ENCODE measurements around the gene FAM50A.

FAM50A gene

GRCh38 chrX:154452823-154453222, 8.9 kb downstream of the FAM50A start:
- Histone ChIP-seq H3K27ac (ENCODE audit: extremely low read depth, low read depth, low read length) (no peak overlapping the region), H3K9me3 (ENCODE audit: control insufficient read depth, insufficient read depth, low read depth, low read length) (no peaks in the 10 kb centered on the region), H3K4me3 (ENCODE audit: low read depth, low read length) (no peak overlapping the region), H3K4me1 (ENCODE audit: control insufficient read depth, insufficient read depth, low read length) (no peaks in the 10 kb centered on the region), H3K36me3 (ENCODE audit: control insufficient read depth in 2 of 2, insufficient read depth in 1 of 2, low read length in 2 of 2) (peaks cover 3 to 50% of the 10 kb centered on the region in 2 experiments; a peak in 2 of 3 replicates)
- TF ChIP-seq TCF7L2 (IDR thresholded peaks at IDR 0.05; ENCODE audit: borderline replicate concordance, low read depth, low read length) = no peak
- TF ChIP-seq ZSCAN16 (tag by site-specific recombination; IDR thresholded peaks at IDR 0.05) = no peak
- no peak for TF ChIP-seq ZNF596 (tag by site-specific recombination; IDR thresholded peaks at IDR 0.05)
- TF ChIP-seq HOXD13 (CRISPR knock-in tag; IDR thresholded peaks at IDR 0.05; ENCODE audit: borderline replicate concordance) = no peak
- no peak for TF ChIP-seq ZNF610 (tag by site-specific recombination; IDR thresholded peaks at IDR 0.05; ENCODE audit: borderline replicate concordance)
- TF ChIP-seq ZNF704 (tag by site-specific recombination; IDR thresholded peaks at IDR 0.05) = no peak
- TF ChIP-seq ZBTB11 (tag by site-specific recombination; conservative IDR thresholded peaks at IDR 0.05; ENCODE audit: low read depth) = no peak
- CTCF ChIA-PET = no interaction called here
- POLR2A ChIA-PET = interaction anchor here (0.8 kb wide), 1 partner anchor 38 kb away, joined by 4 read pairs; the partner anchor contains the start of gene SLC10A3

- Histone ChIP-seq H3K4me3 (ENCODE audit: low read depth, low read length) (peak overlapping the region; percentile 41), H3K9me3 (ENCODE audit: control insufficient read depth, insufficient read depth, low read depth, low read length) (no peaks in the 10 kb centered on the region), H3K36me3 (ENCODE audit: control insufficient read depth in 2 of 2, insufficient read depth in 1 of 2, low read length in 2 of 2) (peaks cover 0 to 33% of the 10 kb centered on the region in 2 experiments; a peak in 2 of 3 replicates), H3K27ac (ENCODE audit: extremely low read depth, low read depth, low read length) (peak overlapping the region; percentile 75), H3K4me1 (ENCODE audit: control insufficient read depth, insufficient read depth, low read length) (no peaks in the 10 kb centered on the region)
- ChIA-PET POLR2A (interaction anchor here (1.0 to 2.8 kb wide), 7 partner anchors 12 to 87 kb away, joined by 4 to 15 read pairs (median 4); partner anchors contain the start of genes LAGE3 and UBL4A), CTCF (no interaction called here)
- TF ChIP-seq ZNF585B (tag by site-specific recombination; IDR thresholded peaks at IDR 0.05) = peak; percentile 46
- TF ChIP-seq PRDM1 (tag by site-specific recombination; IDR thresholded peaks at IDR 0.05) = peak; percentile 95
- TF ChIP-seq GLIS1 (tag by site-specific recombination; IDR thresholded peaks at IDR 0.05) = peak; percentile 56; the same call in 1 of the 2 replicates
- no peak for TF ChIP-seq GFI1B (tag by site-specific recombination; IDR thresholded peaks at IDR 0.05)
- TF ChIP-seq ZBTB21 (tag by site-specific recombination; IDR thresholded peaks at IDR 0.05) = 0 out of 2 replicates have a peak, but pooled peaks have one; percentile 27
- no peak for TF ChIP-seq ZFP37 (tag by site-specific recombination; IDR thresholded peaks at IDR 0.05)
- peak; percentile 51; the same call in 1 of the 2 replicates for TF ChIP-seq KLF10 (tag by site-specific recombination; IDR thresholded peaks at IDR 0.05)
- TF ChIP-seq MYNN (tag by site-specific recombination; IDR thresholded peaks at IDR 0.05; ENCODE audit: borderline replicate concordance) = no peak
- peak; percentile 63; the same call in 1 of the 2 replicates for TF ChIP-seq ZBTB10 (tag by site-specific recombination; IDR thresholded peaks at IDR 0.05)
- no peak for TF ChIP-seq SETDB1 (IDR thresholded peaks at IDR 0.05; ENCODE audit: insufficient read length, low read length)
- TF ChIP-seq ZNF366 (tag by site-specific recombination; conservative IDR thresholded peaks at IDR 0.05) = peak; percentile 76
- peak; percentile 40 for TF ChIP-seq ZBTB17 (tag by site-specific recombination; IDR thresholded peaks at IDR 0.05)
- TF ChIP-seq INSM2 (tag by site-specific recombination; IDR thresholded peaks at IDR 0.05) = no peak
- TF ChIP-seq KLF9 (tag by site-specific recombination; IDR thresholded peaks at IDR 0.05; ENCODE audit: low read depth) = peak; percentile 52; the same call in 1 of the 2 replicates
- TF ChIP-seq HOXA7 (CRISPR knock-in tag; IDR thresholded peaks at IDR 0.05; ENCODE audit: borderline replicate concordance) = no peak
- 0 out of 2 replicates have a peak, but pooled peaks have one; percentile 44 for TF ChIP-seq BCL11A (tag by site-specific recombination; IDR thresholded peaks at IDR 0.05; ENCODE audit: low read depth)
- TF ChIP-seq GLIS2 (tag by site-specific recombination; IDR thresholded peaks at IDR 0.05) = peak; percentile 58; the same call in 1 of the 2 replicates
- TF ChIP-seq ZNF324 (tag by site-specific recombination; IDR thresholded peaks at IDR 0.05) = 0 out of 2 replicates have a peak, but pooled peaks have one; percentile 23
- no peak for TF ChIP-seq TCF7L2 (IDR thresholded peaks at IDR 0.05; ENCODE audit: borderline replicate concordance, low read depth, low read length)
- 0 out of 2 replicates have a peak, but pooled peaks have one; percentile 65 for TF ChIP-seq ZEB2 (tag by site-specific recombination; IDR thresholded peaks at IDR 0.05)
Observed at GRCh38 chrX:154457491-154458115, 13.7 kb downstream of the FAM50A start.
